Peyer's patch (tissue), 4 donors: Measurements from ENCODE around the gene PLXNA4. TPM values are rescaled to one million over a fixed set of nuclear protein-coding genes. Genes with fewer than 3 reads are reported as not detected.
A peak's percentile ranks its signal among the peaks of the same experiment; 100 is the strongest.

ENCODE experiments used
- DNase-seq, 3 donors: peaks; one replicate each; pipeline ENCODE4 v3.0.0-alpha.2; 2017 to 2019
- H3K27ac ChIP-seq, 4 donors: fragments of 200-600 bp; sonication (generic); one replicate each; pipeline ENCODE4 v1.5.1; 2016 to 2019
- H3K27me3 ChIP-seq, 2 donors: fragments of 200-600 bp; sonication (generic); one replicate each; pipeline ENCODE4 v1.5.1; 2019
- H3K36me3 ChIP-seq, 3 donors: fragments of 200-600 bp; sonication (generic); one replicate each; pipeline ENCODE4 v1.5.1; 2016 to 2019
- H3K4me1 ChIP-seq, 4 donors: fragments of 200-600 bp; sonication (generic); one replicate each; pipeline ENCODE4 v1.5.1; 2016 to 2019
- H3K4me3 ChIP-seq, 4 donors: fragments of 200-600 bp; sonication (generic); 1 replicate in 3 of 4; 2 replicates in 1 of 4; pipeline ENCODE4 v1.5.1; 2016 to 2019; ENCODE audit warnings: mild to moderate bottlenecking in 1 of 4
- H3K9me3 ChIP-seq, 4 donors: fragments of 200-600 bp; sonication (generic); one replicate each; pipeline ENCODE4 v1.5.1; 2016 to 2019; ENCODE audit warnings: mild to moderate bottlenecking in 1 of 4
- CTCF ChIP-seq, 6 experiments: fragments of 450-650 bp in 4 of 6; fragments of 200-600 bp in 2 of 6; sonication (generic) in 1 of 6; IDR thresholded peaks; one replicate each; pipeline ENCODE4 v1.5.1; 2017 to 2019; ENCODE audit warnings: antibody characterized with exemption in 6 of 6, mild to moderate bottlenecking in 3 of 6, moderate library complexity in 1 of 6
- POLR2A ChIP-seq, 2 donors: fragments of 450-650 bp; IDR thresholded peaks; one replicate each; pipeline ENCODE4 v1.5.1; 2017; ENCODE audit warnings: antibody characterized with exemption in 2 of 2, mild to moderate bottlenecking in 2 of 2, moderate library complexity in 2 of 2
- total RNA-seq, 4 donors: library from RNA; depleted of rRNA; stranded (reverse); fragments of >200 nt; gene quantifications; one replicate each; pipeline ENCODE4 v1.1.0, GENCODE V29; 2016

The PLXNA4 gene
- total RNA-seq, 4 donors from 2014 or later: 1.4 to 3.8 (median 3.0) TPM

- DNase-seq: no peak
- Histone ChIP-seq H3K27ac (no peak overlapping the region), H3K27me3 (no peaks in the 10 kb centered on the region), H3K36me3 (no peaks in the 10 kb centered on the region), H3K9me3 (no peaks in the 10 kb centered on the region), H3K4me1 (peaks cover 0 to 5% (median 0%) of the 10 kb centered on the region in 4 donors), H3K4me3 (no peak overlapping the region)
- TF ChIP-seq POLR2A (IDR thresholded peaks at IDR 0.05) (no peak), CTCF (IDR thresholded peaks at IDR 0.05) (no peak)
These were observed 253.3 kb downstream of the PLXNA4 start for GRCh38 chr7:132322970-132323369.

GRCh38 chr7:132321387-132321786, 254.9 kb downstream of the PLXNA4 start:
- H3K27me3 ChIP-seq: no peaks in the 10 kb centered on the region
- DNase-seq: no peak
- H3K4me3 ChIP-seq: no peak overlapping the region
- H3K9me3 ChIP-seq: no peaks in the 10 kb centered on the region
- no peaks in the 10 kb centered on the region for H3K36me3 ChIP-seq
- peaks cover 0 to 5% (median 0%) of the 10 kb centered on the region in 4 donors for H3K4me1 ChIP-seq
- H3K27ac ChIP-seq: no peak overlapping the region
- TF ChIP-seq CTCF (IDR thresholded peaks at IDR 0.05) (no peak), POLR2A (IDR thresholded peaks at IDR 0.05) (no peak)

GRCh38 chr7:132319481-132319880, 256.8 kb downstream of the PLXNA4 start:
- Histone ChIP-seq H3K27me3 (no peaks in the 10 kb centered on the region), H3K27ac (no peak overlapping the region), H3K9me3 (no peaks in the 10 kb centered on the region), H3K4me1 (peaks cover 0 to 5% (median 0%) of the 10 kb centered on the region in 4 donors), H3K36me3 (no peaks in the 10 kb centered on the region), H3K4me3 (no peak overlapping the region)
- DNase-seq: no peak
- TF ChIP-seq CTCF (IDR thresholded peaks at IDR 0.05) (no peak), POLR2A (IDR thresholded peaks at IDR 0.05) (no peak)

- no peaks in the 10 kb centered on the region for H3K36me3 ChIP-seq
- H3K9me3 ChIP-seq: no peaks in the 10 kb centered on the region
- H3K4me3 ChIP-seq: no peak overlapping the region
- no peaks in the 10 kb centered on the region for H3K27me3 ChIP-seq
- H3K4me1 ChIP-seq: peaks cover 0 to 5% (median 0%) of the 10 kb centered on the region in 4 donors
- DNase-seq: peak; percentile 53 to 90 (median 89)
- no peak overlapping the region for H3K27ac ChIP-seq
- TF ChIP-seq CTCF (IDR thresholded peaks at IDR 0.05): peak; percentile 53 to 95 (median 90)
- no peak for TF ChIP-seq POLR2A (IDR thresholded peaks at IDR 0.05)
These were observed 257.6 kb downstream of the PLXNA4 start for GRCh38 chr7:132318352-132319318.

GRCh38 chr7:132317701-132318351, 258.4 kb downstream of the PLXNA4 start:
- no peak for DNase-seq
- no peaks in the 10 kb centered on the region for H3K27me3 ChIP-seq
- H3K9me3 ChIP-seq: no peaks in the 10 kb centered on the region
- H3K4me3 ChIP-seq: no peak overlapping the region
- no peak for TF ChIP-seq CTCF (IDR thresholded peaks at IDR 0.05)
- no peak for TF ChIP-seq POLR2A (IDR thresholded peaks at IDR 0.05)
- H3K4me1 ChIP-seq: peaks cover 0 to 5% (median 0%) of the 10 kb centered on the region in 4 donors
- H3K36me3 ChIP-seq: no peaks in the 10 kb centered on the region
- H3K27ac ChIP-seq: no peak overlapping the region
